H1 (cell line): ENCODE measurements around the gene MRPL36. TPM values are rescaled to one million over a fixed set of nuclear protein-coding genes. Genes with fewer than 3 reads are reported as not detected.

Experiments
- CTCF ChIA-PET: fragments of 300-600 bp; sonication (Branson Sonifier 250); formaldehyde crosslinking; loops from one replicate; lab custom pipeline; 2021; ENCODE audit not compliant: partially characterized antibody; lab: Charles Lee
- POLR2A ChIA-PET: fragments of 300-600 bp; sonication (Branson Sonifier 250); formaldehyde crosslinking; loops from one replicate; lab custom pipeline; 2021; ENCODE audit warnings: inconsistent platforms; ENCODE audit not compliant: partially characterized antibody; lab: Charles Lee
- DNase-seq, 2 experiments: peaks; one replicate each; pipeline versions ENCODE4 v3.0.0 to v3.0.0-alpha.2; 2010 to 2022; ENCODE audit warnings: low spot score in 2 of 2, low read depth in 1 of 2, mixed read lengths in 1 of 2
- FAIRE-seq: peaks from 2 replicates; lab custom pipeline; 2011; peaks lifted over from hg19 to GRCh38; lab: Jason Lieb, UNC
- H2AFZ ChIP-seq: 2 replicates; pipeline ENCODE4 v1.8.1; 2012; ENCODE audit warnings: low read length, inconsistent platforms
- H2AK5ac ChIP-seq: 2 replicates; pipeline ENCODE4 v1.6.1; 2013; ENCODE audit warnings: low read depth, low read length
- H2BK120ac ChIP-seq: replicated peaks from 2 replicates; pipeline ENCODE3; 2013; ENCODE audit warnings: low read depth, low read length, inconsistent platforms
- H2BK12ac ChIP-seq: 2 replicates; pipeline ENCODE4 v1.6.1; 2013; ENCODE audit warnings: low read depth, low read length
- H2BK15ac ChIP-seq: 2 replicates; pipeline ENCODE4 v1.6.1; 2013; ENCODE audit warnings: low read length
- H2BK20ac ChIP-seq: 2 replicates; pipeline ENCODE4 v1.6.1; 2013; ENCODE audit warnings: low read length
- H2BK5ac ChIP-seq: 2 replicates; pipeline ENCODE4 v1.6.1; 2013; ENCODE audit warnings: low read depth, low read length
- H3K14ac ChIP-seq: 2 replicates; pipeline ENCODE4 v1.6.1; 2013; ENCODE audit warnings: inconsistent platforms; ENCODE audit not compliant: insufficient read length
- H3K18ac ChIP-seq: 2 replicates; pipeline ENCODE4 v1.6.1; 2013; ENCODE audit warnings: low read length; ENCODE audit errors: extremely low read depth
- H3K23ac ChIP-seq: 2 replicates; pipeline ENCODE4 v1.6.1; 2013; ENCODE audit warnings: inconsistent platforms; ENCODE audit not compliant: insufficient read length
- H3K23me2 ChIP-seq: 2 replicates; pipeline ENCODE4 v1.6.1; 2013; ENCODE audit warnings: low read depth, low read length
- H3K27ac ChIP-seq: 2 replicates; pipeline ENCODE4 v1.6.1; 2011; ENCODE audit warnings: low read depth, low read length, inconsistent platforms
- H3K27me3 ChIP-seq, 4 experiments: replicated peaks in 1 of 4; 1 replicate in 1 of 4; 2 replicates in 3 of 4; pipeline versions ENCODE4 v1.6.1 to v1.8.1; 2011 to 2013; ENCODE audit warnings: low read length in 3 of 4, mild to moderate bottlenecking in 3 of 4, inconsistent platforms in 2 of 4, mixed read lengths in 2 of 4, moderate library complexity in 1 of 4; ENCODE audit not compliant: control insufficient read depth in 3 of 4, insufficient read depth in 3 of 4; ENCODE audit errors: extremely low read depth in 1 of 4
- H3K36me3 ChIP-seq, 4 experiments: 2 replicates each; pipeline versions ENCODE4 v1.6.1 to v1.8.1; 2011 to 2013; ENCODE audit warnings: mild to moderate bottlenecking in 4 of 4, low read length in 3 of 4, moderate library complexity in 2 of 4, control low read depth in 1 of 4, inconsistent platforms in 1 of 4; ENCODE audit not compliant: insufficient read depth in 4 of 4, control insufficient read depth in 2 of 4
- H3K4ac ChIP-seq: replicated peaks from 2 replicates; pipeline ENCODE3; 2013; ENCODE audit warnings: low read length, low read depth, mixed read lengths, inconsistent platforms; ENCODE audit not compliant: insufficient read length
- H3K4me1 ChIP-seq, 4 experiments: replicated peaks in 1 of 4; 1 replicate in 1 of 4; 2 replicates in 3 of 4; pipeline versions ENCODE4 v1.6.1 to v1.8.1; 2011 to 2013; ENCODE audit warnings: low read length in 3 of 4, inconsistent platforms in 2 of 4, mixed read lengths in 1 of 4; ENCODE audit not compliant: insufficient read depth in 4 of 4, control insufficient read depth in 3 of 4
- H3K4me2 ChIP-seq, 2 experiments: 2 replicates each; pipeline versions ENCODE4 v1.6.1 to v1.8.1; 2011 to 2013; ENCODE audit warnings: low read depth in 2 of 2, low read length in 2 of 2, control low read depth in 1 of 2, inconsistent platforms in 1 of 2, mild to moderate bottlenecking in 1 of 2; ENCODE audit not compliant: insufficient read depth in 1 of 2
- H3K4me3 ChIP-seq, 4 experiments: fragments of 200-600, 300-600 bp in 1 of 4; sonication (generic), shearing (Covaris generic), sonication (Bioruptor Twin) in 1 of 4; 2 replicates each; pipeline versions ENCODE4 v1.5.1 to v1.8.1; 2011 to 2016; ENCODE audit warnings: low read length in 4 of 4, low read depth in 3 of 4, control low read depth in 2 of 4, inconsistent platforms in 2 of 4, mild to moderate bottlenecking in 2 of 4, mixed read lengths in 1 of 4, moderate library complexity in 1 of 4; ENCODE audit not compliant: insufficient read depth in 2 of 4; ENCODE audit errors: extremely low read depth in 1 of 4
- H3K56ac ChIP-seq: replicated peaks from 2 replicates; pipeline ENCODE3; 2013; ENCODE audit warnings: low read depth, mild to moderate bottlenecking, mixed read lengths, low read length, inconsistent platforms; ENCODE audit not compliant: insufficient read length
- H3K79me1 ChIP-seq: 2 replicates; pipeline ENCODE4 v1.6.1; 2013; ENCODE audit warnings: low read depth, low read length, control low read depth
- H3K79me2 ChIP-seq, 2 experiments: 2 replicates each; pipeline versions ENCODE4 v1.6.1 to v1.8.1; 2012 to 2013; ENCODE audit warnings: low read length in 2 of 2, mild to moderate bottlenecking in 2 of 2, inconsistent platforms in 1 of 2; ENCODE audit not compliant: insufficient read depth in 2 of 2, control insufficient read depth in 1 of 2
- H3K9ac ChIP-seq, 4 experiments: replicated peaks in 1 of 4; 1 replicate in 1 of 4; 2 replicates in 3 of 4; pipeline versions ENCODE4 v1.6.1 to v1.8.1; 2011 to 2013; ENCODE audit warnings: low read depth in 3 of 4, low read length in 3 of 4, control low read depth in 2 of 4, mild to moderate bottlenecking in 2 of 4, moderate library complexity in 2 of 4, inconsistent platforms in 1 of 4; ENCODE audit errors: extremely low read depth in 1 of 4
- H3K9me3 ChIP-seq, 2 experiments: 2 replicates each; pipeline versions ENCODE4 v1.6.1 to v1.8.1; 2012 to 2013; ENCODE audit warnings: mild to moderate bottlenecking in 2 of 2, moderate library complexity in 2 of 2, control low read depth in 1 of 2, inconsistent platforms in 1 of 2, low read depth in 1 of 2, low read length in 1 of 2, mixed read lengths in 1 of 2; ENCODE audit not compliant: insufficient read depth in 2 of 2
- H4K20me1 ChIP-seq, 2 experiments: replicated peaks in 1 of 2; 2 replicates each; pipeline versions ENCODE3 to v1.8.1; 2011 to 2013; ENCODE audit warnings: inconsistent platforms in 2 of 2, low read length in 2 of 2, mild to moderate bottlenecking in 1 of 2; ENCODE audit not compliant: insufficient read depth in 2 of 2, control insufficient read depth in 1 of 2
- H4K5ac ChIP-seq: 2 replicates; pipeline ENCODE4 v1.6.1; 2013; ENCODE audit warnings: low read length, low read depth, mixed read lengths, inconsistent platforms; ENCODE audit not compliant: insufficient read length
- H4K8ac ChIP-seq: 2 replicates; pipeline ENCODE4 v1.8.0; 2013; ENCODE audit warnings: mild to moderate bottlenecking, moderate library complexity, low read length, inconsistent platforms; ENCODE audit not compliant: insufficient read depth; ENCODE audit errors: extremely low read depth
- H4K91ac ChIP-seq: replicated peaks from 2 replicates; pipeline ENCODE3; 2013; ENCODE audit warnings: low read length, mixed read lengths, inconsistent platforms; ENCODE audit not compliant: insufficient read length
- SP2 ChIP-seq: IDR thresholded peaks from 2 replicates; pipeline ENCODE4 v1.6.1; 2012; ENCODE audit warnings: mild to moderate bottlenecking, low read length, inconsistent platforms
- WGBS, 2 experiments: shearing (Covaris generic) in 1 of 2; methylation state at CpG; one replicate each; pipeline versions ENCODE4 v1.1.6 to v1.1.7; 2013 to 2015; ENCODE audit warnings: low lambda C conversion rate in 2 of 2, mixed read lengths in 2 of 2, inconsistent platforms in 1 of 2, low coverage in 1 of 2, missing lambda C conversion rate in 1 of 2; ENCODE audit not compliant: insufficient replicate concordance in 2 of 2, insufficient coverage in 1 of 2, insufficient read length in 1 of 2; ENCODE audit errors: extremely low coverage in 1 of 2, missing lambda C conversion rate in 1 of 2; 5-methylcytosine and 5-hydroxymethylcytosine counted together
- polyA plus RNA-seq, 7 experiments: library from polyadenylated mRNA; depleted of rRNA in 3 of 7; stranded (reverse) in 5 of 7; unstranded in 2 of 7; fragments of >200 nt in 5 of 7; fragments of 200-250 nt in 2 of 7; gene quantifications; 1 replicate in 5 of 7; 2 replicates in 1 of 7; 4 replicates in 1 of 7; pipeline versions ENCODE4 v1.2.1 to v1.2.3, GENCODE V29; 2011 to 2013; ENCODE audit warnings: missing spikeins in 2 of 7, mixed read lengths in 2 of 7
- total RNA-seq: library from RNA; stranded (reverse); fragmentation: NEBNext Ultra II Directional; extraction: Animal tissue kit (Norgen Biotek cat#: 25700); gene quantifications from 2 replicates; pipeline ENCODE4 v1.2.1, GENCODE V29; 2021

The MRPL36 gene
- total and polyA plus RNA-seq, 2 of the 8 experiments (the other 6 are each of a cell fraction or from before 2014, with no cell fraction given): 56.3 to 81.5 TPM

- 93% methylated on average over 10 of the region's 13 CpGs; no CpG with 5 or more reads in 1 of the 2 experiments for WGBS, 2 experiments
- no peak overlapping the region for H3K9ac ChIP-seq
- H3K23me2 ChIP-seq: peaks cover 11% of the 10 kb centered on the region
- H3K56ac ChIP-seq: no peak overlapping the region
- peaks cover 8 to 9% of the 10 kb centered on the region in 2 experiments for H4K20me1 ChIP-seq
- H2BK20ac ChIP-seq: no peak overlapping the region
- no peak overlapping the region for H3K14ac ChIP-seq
- no peak overlapping the region for H3K23ac ChIP-seq
- no peak overlapping the region for H3K4me2 ChIP-seq
- peak overlapping the region; percentile 47; the same call in 1 of the 2 replicates for H4K8ac ChIP-seq
- no peak for TF ChIP-seq SP2
- CTCF ChIA-PET: no interaction called here
- no peak overlapping the region for H3K27ac ChIP-seq
- POLR2A ChIA-PET: no interaction called here
- no peak overlapping the region for H2BK120ac ChIP-seq
- H3K4ac ChIP-seq: no peak overlapping the region
- no peak overlapping the region for H2BK12ac ChIP-seq
- peaks cover 14 to 21% (median 16%) of the 10 kb centered on the region in 4 experiments for H3K36me3 ChIP-seq
- no peak overlapping the region for H4K5ac ChIP-seq
- no peak overlapping the region for H2AFZ ChIP-seq
- H2BK15ac ChIP-seq: no peak overlapping the region
- FAIRE-seq (no peak), DNase-seq (no peak)
- no peak overlapping the region for H2AK5ac ChIP-seq
- H4K91ac ChIP-seq: no peak overlapping the region
- peaks cover 0 to 6% (median 4%) of the 10 kb centered on the region in 4 experiments; a peak in 6 of 7 replicates for H3K4me1 ChIP-seq
- H3K4me3 ChIP-seq: no peak overlapping the region
- H3K79me1 ChIP-seq: peaks cover 10% of the 10 kb centered on the region; the same call in 1 of the 2 replicates
- H3K79me2 ChIP-seq: peaks cover 0 to 19% of the 10 kb centered on the region in 2 experiments; a peak in 2 of 4 replicates
- H3K27me3 ChIP-seq: no peaks in the 10 kb centered on the region
- H3K18ac ChIP-seq: no peak overlapping the region
- no peaks in the 10 kb centered on the region for H3K9me3 ChIP-seq
- H2BK5ac ChIP-seq: no peak overlapping the region
Measured at GRCh38 chr5:1795506-1795905, 4.1 kb downstream of the MRPL36 start.
